Stimulated activated naive CD4-positive, alpha-beta T cell treated with Interleukin-2 at 50 U/mL for 16 hours (primary cell): Measurements from ENCODE around the gene UBAC2.

Source experiments
- DNase-seq: peaks from one replicate; lab custom pipeline; 2025; lab: John Stamatoyannopoulos, UW

The UBAC2 gene

GRCh38 chr13:99339230-99339721, 138.6 kb downstream of the UBAC2 start:
- DNase-seq: no peak

- peak; percentile 35 for DNase-seq
These were observed 139.2 kb downstream of the UBAC2 start for GRCh38 chr13:99339736-99340397.

GRCh38 chr13:99340638-99341037, 140.0 kb downstream of the UBAC2 start:
- DNase-seq: no peak

GRCh38 chr13:99341969-99342722, 141.5 kb downstream of the UBAC2 start:
- no peak for DNase-seq

GRCh38 chr13:99342723-99343315, 142.2 kb downstream of the UBAC2 start:
- DNase-seq: no peak

GRCh38 chr13:99344610-99345208, 144.1 kb downstream of the UBAC2 start:
- no peak for DNase-seq

GRCh38 chr13:99345345-99345744, 144.7 kb downstream of the UBAC2 start:
- no peak for DNase-seq

GRCh38 chr13:99346335-99347042, 145.8 kb downstream of the UBAC2 start:
- DNase-seq: no peak

GRCh38 chr13:99347335-99347878, 146.8 kb downstream of the UBAC2 start:
- DNase-seq: no peak

GRCh38 chr13:99347911-99348451, 147.3 kb downstream of the UBAC2 start:
- DNase-seq: no peak

- DNase-seq: no peak
These were observed 149.5 kb downstream of the UBAC2 start for GRCh38 chr13:99350191-99350590.

GRCh38 chr13:99351772-99352171, 151.1 kb downstream of the UBAC2 start:
- DNase-seq: peak; percentile 25

- peak; percentile 22 for DNase-seq
These were observed 151.9 kb downstream of the UBAC2 start for GRCh38 chr13:99352351-99353245.

GRCh38 chr13:99353246-99353600, 152.6 kb downstream of the UBAC2 start:
- no peak for DNase-seq

- peak; percentile 21 for DNase-seq
These were observed 153.2 kb downstream of the UBAC2 start for GRCh38 chr13:99353836-99354235.

GRCh38 chr13:99354371-99354951, 153.8 kb downstream of the UBAC2 start:
- no peak for DNase-seq

GRCh38 chr13:99355267-99356011, 154.8 kb downstream of the UBAC2 start:
- peak; percentile 14 for DNase-seq

GRCh38 chr13:99356012-99356261, 155.3 kb downstream of the UBAC2 start:
- DNase-seq: no peak

- DNase-seq: peak; percentile 27
These were observed 155.8 kb downstream of the UBAC2 start for GRCh38 chr13:99356262-99357091.
